Measurements from ENCODE around the gene PCBP2. TPM values are rescaled to one million over a fixed set of nuclear protein-coding genes. Genes with fewer than 3 reads are reported as not detected.

Gene PCBP2
- total and polyA plus RNA-seq, 2 of the 4 experiments (the other 2 are of a cell fraction), result 190 to 586 TPM

- no peak overlapping the region for H3K23ac ChIP-seq (ENCODE audit: low read depth, low read length)
- no TSS peak for BruUV-seq (replicated peaks)
- H2BK15ac ChIP-seq (ENCODE audit: low read depth, low read length), result no peak overlapping the region
- H3K4me3 ChIP-seq (ENCODE audit: insufficient read depth, low read depth, low read length), result no peak overlapping the region
- intact Hi-C loops (cut with micrococcal nuclease), result no loop called here
- dilution Hi-C loops (cut with HindIII; ENCODE audit: low sequenced_read_pairs, unreplicated experiment), result no loop called here
- H3K79me1 ChIP-seq (ENCODE audit: low read depth in 1 of 2, low read length in 2 of 2), result peaks cover 48 to 73% of the 10 kb centered on the region in 2 experiments
- CTCF ChIA-PET, result no interaction called here
- no peak overlapping the region for H3K4ac ChIP-seq (ENCODE audit: low read depth, low read length)
- no peak overlapping the region for H4K91ac ChIP-seq (ENCODE audit: insufficient read depth, low read depth, low read length)
- no peak overlapping the region for H3K4me2 ChIP-seq (ENCODE audit: low read depth, low read length)
- H3K4me1 ChIP-seq (ENCODE audit: control insufficient read depth, insufficient read depth, low read length), result peaks cover 9% of the 10 kb centered on the region
- H3K56ac ChIP-seq (ENCODE audit: extremely low read depth, insufficient read depth, low read length), result no peak overlapping the region
- in situ Hi-C loops (cut with MboI; ENCODE audit: low sequenced_read_pairs), result no loop called here
- H3K36me3 ChIP-seq (ENCODE audit: control insufficient read depth, insufficient read depth, low read length), result peaks cover 77% of the 10 kb centered on the region
- DNase-seq (no peak), ATAC-seq (ENCODE audit: low read depth) (no peak)
- H3K9me3 ChIP-seq (ENCODE audit: control insufficient read depth, insufficient read depth, low read length), result no peaks in the 10 kb centered on the region
- H2AK5ac ChIP-seq (ENCODE audit: low read depth, low read length), result no peak overlapping the region
- peaks cover 95% of the 10 kb centered on the region for H4K20me1 ChIP-seq (ENCODE audit: insufficient read depth, low read length)
- H2BK5ac ChIP-seq (ENCODE audit: low read depth, low read length, poor library complexity, severe bottlenecking), result no peak overlapping the region
- no peak overlapping the region for H2AK9ac ChIP-seq (replicated peaks; ENCODE audit: low read depth, low read length, poor library complexity)
- no peak overlapping the region for H2BK120ac ChIP-seq (ENCODE audit: low read depth, low read length)
- H3K9ac ChIP-seq (ENCODE audit: low read depth, low read length), result no peak overlapping the region
- H3K14ac ChIP-seq (replicated peaks; ENCODE audit: low read depth, low read length), result no peak overlapping the region
- H3K18ac ChIP-seq (ENCODE audit: low read depth, low read length), result no peak overlapping the region
- no CpG with 5 or more reads among the region's 4 CpGs for WGBS, 2 experiments (ENCODE audit: extremely low coverage in 2 of 2, insufficient read length in 1 of 2)
- H2AFZ ChIP-seq (replicated peaks; ENCODE audit: low read length, poor library complexity), result no peak overlapping the region
- no peak overlapping the region for H2BK20ac ChIP-seq (ENCODE audit: low read depth, low read length)
- H3K9me1 ChIP-seq (ENCODE audit: insufficient read depth, low read length), result no peaks in the 10 kb centered on the region
- no peak overlapping the region for H3K27ac ChIP-seq (ENCODE audit: insufficient read depth, low read length)
- no peaks in the 10 kb centered on the region for H3K27me3 ChIP-seq (ENCODE audit: control insufficient read depth, insufficient read depth, low read length)
- no peak overlapping the region for H4K8ac ChIP-seq (ENCODE audit: low read depth in 2 of 2, low read length in 2 of 2)
- no peak overlapping the region for H4K5ac ChIP-seq (ENCODE audit: low read depth, low read length)
- POLR2A ChIA-PET (ENCODE audit: unreplicated experiment), result no interaction called here
- TF ChIP-seq MXI1 (IDR thresholded peaks at IDR 0.05; ENCODE audit: borderline replicate concordance, low read depth, low read length), result no peak
- TF ChIP-seq FOS (IDR thresholded peaks at IDR 0.05; ENCODE audit: low read depth, low read length), result no peak
- TF ChIP-seq MAFK (IDR thresholded peaks at IDR 0.05; ENCODE audit: low read depth, low read length), result no peak
- no peak for TF ChIP-seq USF2 (IDR thresholded peaks at IDR 0.05; ENCODE audit: low read depth, low read length)
- no peak for TF ChIP-seq BHLHE40 (IDR thresholded peaks at IDR 0.05; ENCODE audit: low read depth, low read length)
- TF ChIP-seq RAD21 (IDR thresholded peaks at IDR 0.05; ENCODE audit: low read length), result no peak
- no peak for TF ChIP-seq MAZ (IDR thresholded peaks at IDR 0.05; ENCODE audit: borderline replicate concordance, low read depth, low read length)
- no peak for TF ChIP-seq ELK1 (IDR thresholded peaks at IDR 0.05; ENCODE audit: borderline replicate concordance, low read depth, low read length)
- TF ChIP-seq CEBPB (IDR thresholded peaks at IDR 0.05; ENCODE audit: low read depth, low read length), result no peak
- no peak for TF ChIP-seq SMC3 (IDR thresholded peaks at IDR 0.05; ENCODE audit: low read depth, low read length)
- no peak for TF ChIP-seq POLR2A (IDR thresholded peaks at IDR 0.05; ENCODE audit: low read depth, low read length)
These were observed 7.2 kb downstream of the PCBP2 start for GRCh38 chr12:53459097-53459496.

Measured in IMR-90 (cell line).